ENCODE measurements around the gene COMMD9.

GRCh38 chr11:36326524-36327419, 37.5 kb upstream of the COMMD9 start:
- TF ChIP-seq TAF1 (conservative IDR thresholded peaks at IDR 0.05), result no peak
- TF ChIP-seq YY1 (IDR thresholded peaks at IDR 0.05), result no peak
- no peak for TF ChIP-seq GABPA (IDR thresholded peaks at IDR 0.05 in 1 of 2, conservative IDR thresholded peaks at IDR 0.05 in 1 of 2)
